HUES6 (cell line): ENCODE measurements around the gene KLHL26.
A peak's percentile ranks its signal among the peaks of the same experiment; 100 is the strongest.

Experiments used
- H3K27ac ChIP-seq: 2 replicates; pipeline ENCODE4 v1.7.0; 2013; ENCODE audit warnings: low read depth, mild to moderate bottlenecking, low read length, inconsistent platforms
- H3K27me3 ChIP-seq: 2 replicates; pipeline ENCODE4 v1.6.1; 2013; ENCODE audit warnings: low read length; ENCODE audit not compliant: control insufficient read depth, insufficient read depth
- H3K36me3 ChIP-seq: 2 replicates; pipeline ENCODE4 v1.6.1; 2013; ENCODE audit warnings: low read length; ENCODE audit not compliant: control insufficient read depth, insufficient read depth
- H3K4me1 ChIP-seq: 2 replicates; pipeline ENCODE4 v1.6.1; 2013; ENCODE audit warnings: low read length; ENCODE audit not compliant: control insufficient read depth, insufficient read depth
- H3K4me3 ChIP-seq: 2 replicates; pipeline ENCODE4 v1.5.1; 2013; ENCODE audit warnings: low read depth, low read length
- H3K9ac ChIP-seq: one replicate; pipeline ENCODE4 v1.6.1; 2013; ENCODE audit warnings: mild to moderate bottlenecking, low read length
- H3K9me3 ChIP-seq: 2 replicates; pipeline ENCODE4 v1.6.1; 2013; ENCODE audit warnings: low read depth, low read length; ENCODE audit not compliant: control insufficient read depth, insufficient read depth

The KLHL26 gene

GRCh38 chr19:18620902-18621301 is 15.9 kb upstream of the KLHL26 start:
- Histone ChIP-seq H3K27ac (no peak overlapping the region), H3K4me3 (no peak overlapping the region), H3K9me3 (no peaks in the 10 kb centered on the region), H3K9ac (no peak overlapping the region), H3K36me3 (no peaks in the 10 kb centered on the region), H3K4me1 (no peaks in the 10 kb centered on the region), H3K27me3 (peaks cover 20% of the 10 kb centered on the region)

DNA sequence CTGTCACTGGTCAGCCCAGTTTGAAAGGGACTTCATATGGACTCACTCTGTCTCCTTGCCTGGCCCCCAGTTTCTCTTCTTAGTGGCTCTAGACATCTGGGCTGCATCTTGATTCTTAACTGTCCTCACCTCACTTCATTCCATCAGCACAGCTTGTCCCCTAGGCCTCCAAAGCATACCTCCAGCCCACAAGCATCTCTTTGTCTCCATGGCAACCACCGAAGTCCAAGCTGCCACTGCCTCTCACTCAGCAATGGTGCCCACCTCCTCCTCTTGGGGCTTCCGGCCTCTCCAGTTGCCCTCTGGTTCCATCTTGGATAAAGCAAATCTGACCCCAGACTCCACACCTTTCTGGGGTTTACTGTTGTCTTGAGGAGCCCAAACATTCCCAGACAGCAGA is 9.9 kb upstream of the KLHL26 start:
- H3K9ac ChIP-seq, result no peak overlapping the region
- no peak overlapping the region for H3K27ac ChIP-seq
- H3K4me1 ChIP-seq, result no peaks in the 10 kb centered on the region
- H3K9me3 ChIP-seq, result no peaks in the 10 kb centered on the region
- H3K4me3 ChIP-seq, result no peak overlapping the region
- H3K27me3 ChIP-seq, result peaks cover 7% of the 10 kb centered on the region; the same call in 1 of the 2 replicates
- H3K36me3 ChIP-seq, result no peaks in the 10 kb centered on the region

DNA sequence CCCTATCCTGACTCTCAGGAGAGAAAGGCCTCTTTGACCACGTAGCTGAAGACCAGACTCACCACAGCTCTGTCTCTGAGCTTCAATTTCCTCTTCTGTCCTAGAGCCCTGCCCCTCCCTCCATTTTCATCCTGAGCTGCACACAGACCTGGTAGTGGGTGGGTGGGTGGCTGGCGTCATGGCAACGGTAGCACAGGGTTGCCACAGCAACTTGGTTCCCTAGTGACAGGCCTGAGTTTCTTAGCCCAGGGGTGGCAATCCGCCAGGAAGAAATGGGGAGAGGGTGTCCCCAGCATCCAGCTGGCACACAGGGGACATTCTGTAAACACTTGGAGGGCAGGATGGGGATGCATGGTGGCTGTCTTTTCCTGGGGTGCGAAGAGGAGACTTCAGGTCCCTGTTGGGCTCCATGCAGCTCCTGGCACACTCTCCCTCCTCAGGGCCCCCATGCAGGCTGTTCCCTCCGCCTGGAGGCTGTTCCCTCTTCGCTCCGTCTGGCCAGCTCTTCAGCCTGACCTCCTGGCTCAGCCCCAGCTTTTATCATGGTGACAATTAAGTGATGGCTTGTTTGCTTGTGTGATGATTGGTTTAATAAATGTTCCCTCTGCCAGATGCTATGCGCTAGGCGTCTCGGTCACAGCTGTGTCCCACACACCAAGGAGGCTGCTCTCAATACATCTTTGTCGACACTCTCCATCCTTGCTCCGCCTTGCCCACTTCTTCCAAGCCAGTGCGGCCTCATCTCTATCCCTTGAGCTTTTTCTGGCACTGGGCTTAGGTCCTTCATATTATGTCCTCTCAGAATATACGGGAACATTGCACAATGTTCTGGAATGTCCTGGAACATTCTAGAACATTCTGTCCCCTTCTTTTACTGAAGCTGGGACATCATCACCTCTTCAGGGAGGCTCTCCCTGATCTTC is 7.4 kb upstream of the KLHL26 start:
- Histone ChIP-seq H3K36me3 (no peaks in the 10 kb centered on the region), H3K9ac (no peak overlapping the region), H3K27ac (no peak overlapping the region), H3K27me3 (peaks cover 7% of the 10 kb centered on the region; the same call in 1 of the 2 replicates), H3K4me3 (no peak overlapping the region), H3K4me1 (no peaks in the 10 kb centered on the region), H3K9me3 (no peaks in the 10 kb centered on the region)

DNA sequence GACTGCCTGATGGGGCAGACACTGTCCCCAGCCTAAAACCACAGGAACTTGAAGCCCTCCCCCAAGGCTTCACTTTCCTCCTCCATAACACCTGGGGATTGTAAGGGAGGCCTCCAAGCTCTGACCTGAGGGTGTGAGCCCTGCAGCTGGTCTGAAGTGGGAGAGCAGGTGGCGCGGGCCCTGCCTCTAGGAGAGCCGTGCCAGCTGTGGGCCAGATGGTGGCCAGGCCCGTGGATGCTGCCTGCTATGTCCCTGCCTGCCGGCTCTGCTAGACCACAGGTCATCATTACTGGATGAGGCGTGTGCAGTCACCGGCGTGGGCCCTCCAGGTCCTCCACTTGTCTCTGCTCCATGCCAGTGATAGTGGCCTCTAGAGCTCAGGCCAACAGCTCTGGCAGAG is 3.5 kb upstream of the KLHL26 start:
- Histone ChIP-seq H3K27me3 (peaks cover 17% of the 10 kb centered on the region), H3K4me3 (no peak overlapping the region), H3K27ac (no peak overlapping the region), H3K36me3 (no peaks in the 10 kb centered on the region), H3K9me3 (no peaks in the 10 kb centered on the region), H3K9ac (no peak overlapping the region), H3K4me1 (0 out of 2 replicates have a peak, but pooled peaks cover 4% of the 10 kb centered on the region)

DNA sequence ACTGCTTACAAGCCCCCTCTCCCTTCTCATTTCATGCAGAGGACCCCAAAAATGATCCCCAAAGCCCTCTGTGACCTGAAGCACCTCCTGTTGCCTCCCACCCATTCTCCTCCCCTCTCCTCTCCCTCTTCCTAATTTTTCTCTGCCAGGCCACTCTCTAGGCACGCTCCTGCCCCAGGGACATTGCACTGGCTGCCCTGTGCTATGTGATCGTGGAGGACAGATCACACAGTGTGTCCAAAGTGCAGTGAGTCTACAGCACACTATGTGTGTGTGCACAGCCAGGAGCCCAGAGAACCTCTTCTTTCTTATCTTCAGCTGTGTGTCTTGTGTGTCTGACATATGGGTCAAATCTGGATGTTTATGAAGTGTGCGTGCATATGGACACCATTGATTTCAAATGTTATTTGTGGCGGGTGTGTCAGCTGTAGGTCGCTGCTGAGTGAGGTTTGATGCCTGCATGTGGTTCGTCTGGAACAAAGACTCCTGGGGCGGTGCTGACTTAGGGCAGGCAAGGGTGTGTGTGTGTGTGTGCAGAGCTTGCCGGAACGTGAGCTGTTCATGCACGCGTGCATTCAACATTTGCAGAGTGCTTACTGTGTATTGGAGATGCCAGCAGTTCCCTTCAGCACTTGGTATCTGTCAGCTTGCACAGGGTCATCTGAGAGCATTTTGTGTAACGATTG is 2.1 kb upstream of the KLHL26 start:
- Histone ChIP-seq H3K4me1 (0 out of 2 replicates have a peak, but pooled peaks cover 4% of the 10 kb centered on the region), H3K27me3 (peaks cover 12% of the 10 kb centered on the region), H3K36me3 (no peaks in the 10 kb centered on the region), H3K9me3 (no peaks in the 10 kb centered on the region), H3K4me3 (no peak overlapping the region), H3K9ac (no peak overlapping the region), H3K27ac (no peak overlapping the region)

- Histone ChIP-seq H3K9ac (no peak overlapping the region), H3K27ac (no peak overlapping the region), H3K9me3 (no peaks in the 10 kb centered on the region), H3K4me1 (0 out of 2 replicates have a peak, but pooled peaks cover 4% of the 10 kb centered on the region), H3K4me3 (no peak overlapping the region), H3K36me3 (no peaks in the 10 kb centered on the region), H3K27me3 (peaks cover 12% of the 10 kb centered on the region)
Observed at GRCh38 chr19:18635831-18636182, 1.0 kb upstream of the KLHL26 start.

DNA sequence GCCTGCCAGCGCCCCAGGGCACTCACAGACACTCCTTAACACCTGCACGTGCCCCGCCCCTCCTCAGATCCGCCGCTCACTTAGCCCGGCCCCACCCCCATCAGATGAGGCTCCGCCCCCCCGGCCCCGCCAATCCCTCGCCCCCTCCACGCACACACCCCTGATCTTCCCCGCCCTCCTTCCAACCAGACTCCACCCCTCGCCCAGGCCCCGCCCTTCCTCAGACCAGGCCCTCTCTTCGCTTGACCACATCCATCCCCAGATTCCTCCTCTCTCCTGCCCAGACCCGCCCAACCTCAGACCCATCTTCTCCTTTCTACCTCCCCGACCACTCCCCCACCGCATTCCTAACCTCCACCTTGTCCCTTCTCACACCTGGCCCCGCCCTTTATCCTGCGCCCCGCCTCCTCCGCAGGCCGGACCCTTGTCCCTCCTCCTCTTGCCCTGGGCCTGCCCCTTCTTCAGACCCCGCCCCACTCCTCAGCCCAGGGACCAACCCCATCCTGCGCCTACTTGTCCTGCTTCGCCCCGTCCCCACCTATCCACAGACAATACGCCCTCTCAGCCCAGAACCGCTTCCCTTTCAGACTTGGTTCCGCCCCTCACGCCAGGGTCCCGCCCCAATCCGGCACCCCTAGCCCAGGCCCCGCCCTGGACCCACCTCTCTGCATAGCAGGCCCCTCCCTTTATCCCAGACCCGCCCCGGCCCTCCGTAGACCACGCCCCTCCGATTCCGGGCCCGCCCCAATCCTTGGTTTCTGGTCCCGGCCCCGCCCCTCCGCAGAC is 452 bp upstream of the KLHL26 start:
- H3K4me1 ChIP-seq, result 0 out of 2 replicates have a peak, but pooled peaks cover 4% of the 10 kb centered on the region
- H3K9ac ChIP-seq, result peak overlapping the region; percentile 35
- peaks cover 12% of the 10 kb centered on the region for H3K27me3 ChIP-seq
- no peaks in the 10 kb centered on the region for H3K36me3 ChIP-seq
- H3K9me3 ChIP-seq, result no peaks in the 10 kb centered on the region
- H3K27ac ChIP-seq, result no peak overlapping the region
- peak overlapping the region; percentile 96 for H3K4me3 ChIP-seq

- no peak overlapping the region for H3K27ac ChIP-seq
- H3K9me3 ChIP-seq, result no peaks in the 10 kb centered on the region
- H3K4me3 ChIP-seq, result peak overlapping the region; percentile 96
- peaks cover 12% of the 10 kb centered on the region for H3K27me3 ChIP-seq
- H3K9ac ChIP-seq, result peak overlapping the region; percentile 82
- no peaks in the 10 kb centered on the region for H3K36me3 ChIP-seq
- 0 out of 2 replicates have a peak, but pooled peaks cover 4% of the 10 kb centered on the region for H3K4me1 ChIP-seq
Observed at GRCh38 chr19:18637673-18638630, 1.1 kb downstream of the KLHL26 start.

DNA sequence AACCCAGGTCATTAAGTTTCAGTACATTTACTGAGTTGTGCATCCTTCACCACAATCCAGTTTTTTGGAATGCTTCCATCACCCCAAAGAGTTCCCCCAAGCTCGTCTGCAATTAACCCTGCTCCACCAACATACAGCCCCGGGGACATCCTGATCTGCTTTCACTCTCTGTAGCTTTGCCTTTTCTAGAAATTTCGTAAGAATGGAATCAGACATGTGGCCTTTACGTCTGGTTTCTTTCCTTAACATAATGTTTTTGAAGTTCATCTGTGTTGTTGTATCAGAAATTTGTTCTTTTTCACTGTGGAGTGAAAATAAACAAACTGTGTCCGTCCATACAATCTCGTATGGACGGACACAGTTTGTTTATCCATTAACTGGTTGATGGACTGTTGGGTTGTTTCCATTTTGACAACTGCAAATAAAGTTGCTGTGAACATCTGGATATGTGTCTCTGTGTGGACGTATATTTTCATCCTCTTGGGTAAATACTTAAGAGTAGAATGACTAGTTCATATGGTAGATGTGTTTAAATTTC is 2.9 kb downstream of the KLHL26 start:
- Histone ChIP-seq H3K9ac (no peak overlapping the region), H3K4me1 (0 out of 2 replicates have a peak, but pooled peaks cover 10% of the 10 kb centered on the region), H3K27ac (no peak overlapping the region), H3K27me3 (peaks cover 8% of the 10 kb centered on the region), H3K9me3 (no peaks in the 10 kb centered on the region), H3K36me3 (no peaks in the 10 kb centered on the region), H3K4me3 (no peak overlapping the region)
